Measurements from ENCODE around the gene CDH23. TPM values are rescaled to one million over a fixed set of nuclear protein-coding genes. Genes with fewer than 3 reads are reported as not detected.

CDH23 gene
- total RNA-seq, 1 experiment from 2014 or later: 0.07 TPM

DNA sequence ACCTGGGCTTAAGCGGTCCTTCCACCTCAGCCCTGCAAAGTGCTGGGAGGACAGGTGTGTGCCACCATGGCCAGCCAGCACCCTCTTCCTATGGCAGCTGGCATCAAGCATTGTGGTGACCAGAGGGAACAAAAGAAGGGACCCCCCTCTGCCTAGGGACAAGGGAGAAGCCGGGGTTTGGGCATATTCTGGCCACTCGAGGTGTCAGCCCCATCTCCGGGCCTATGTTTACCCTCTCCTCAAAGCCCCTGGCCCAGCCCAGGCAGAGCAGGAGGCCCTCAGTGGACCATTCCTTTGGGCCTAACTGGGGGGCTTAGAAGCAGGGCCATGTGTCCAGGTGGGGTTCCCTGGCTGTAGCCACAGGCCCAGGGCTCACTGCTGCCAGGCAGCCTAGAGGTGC is 352.7 kb downstream of the CDH23 start:
- Mint-ChIP-seq H3K4me1 (ENCODE audit: low read depth, unreplicated experiment) (peaks cover 21% of the 10 kb centered on the region), H3K9me3 (ENCODE audit: low read depth, unreplicated experiment) (no peaks in the 10 kb centered on the region), H3K27me3 (ENCODE audit: unreplicated experiment) (no peaks in the 10 kb centered on the region), H3K36me3 (ENCODE audit: insufficient read depth, unreplicated experiment) (peaks cover 30% of the 10 kb centered on the region), H3K27ac (ENCODE audit: unreplicated experiment) (no peak overlapping the region), H3K4me3 (ENCODE audit: low read depth, unreplicated experiment) (no peak overlapping the region)
- TF ChIP-seq, protein P1, sequence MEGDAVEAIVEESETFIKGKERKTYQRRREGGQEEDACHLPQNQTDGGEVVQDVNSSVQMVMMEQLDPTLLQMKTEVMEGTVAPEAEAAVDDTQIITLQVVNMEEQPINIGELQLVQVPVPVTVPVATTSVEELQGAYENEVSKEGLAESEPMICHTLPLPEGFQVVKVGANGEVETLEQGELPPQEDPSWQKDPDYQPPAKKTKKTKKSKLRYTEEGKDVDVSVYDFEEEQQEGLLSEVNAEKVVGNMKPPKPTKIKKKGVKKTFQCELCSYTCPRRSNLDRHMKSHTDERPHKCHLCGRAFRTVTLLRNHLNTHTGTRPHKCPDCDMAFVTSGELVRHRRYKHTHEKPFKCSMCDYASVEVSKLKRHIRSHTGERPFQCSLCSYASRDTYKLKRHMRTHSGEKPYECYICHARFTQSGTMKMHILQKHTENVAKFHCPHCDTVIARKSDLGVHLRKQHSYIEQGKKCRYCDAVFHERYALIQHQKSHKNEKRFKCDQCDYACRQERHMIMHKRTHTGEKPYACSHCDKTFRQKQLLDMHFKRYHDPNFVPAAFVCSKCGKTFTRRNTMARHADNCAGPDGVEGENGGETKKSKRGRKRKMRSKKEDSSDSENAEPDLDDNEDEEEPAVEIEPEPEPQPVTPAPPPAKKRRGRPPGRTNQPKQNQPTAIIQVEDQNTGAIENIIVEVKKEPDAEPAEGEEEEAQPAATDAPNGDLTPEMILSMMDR (IDR thresholded peaks at IDR 0.05; ENCODE audit: unreplicated experiment): no peak
- DNase-seq: no peak
- intact Hi-C loops (cut with micrococcal nuclease; ENCODE audit: unreplicated experiment): no loop called here
- BruUV-seq (replicated peaks): no TSS peak
- CTCF ChIA-PET: interaction anchor here (0.7 to 0.9 kb wide), 2 partner anchors 14 to 62 kb away, joined by 3 read pairs; no protein-coding TSS in a partner anchor

DNA sequence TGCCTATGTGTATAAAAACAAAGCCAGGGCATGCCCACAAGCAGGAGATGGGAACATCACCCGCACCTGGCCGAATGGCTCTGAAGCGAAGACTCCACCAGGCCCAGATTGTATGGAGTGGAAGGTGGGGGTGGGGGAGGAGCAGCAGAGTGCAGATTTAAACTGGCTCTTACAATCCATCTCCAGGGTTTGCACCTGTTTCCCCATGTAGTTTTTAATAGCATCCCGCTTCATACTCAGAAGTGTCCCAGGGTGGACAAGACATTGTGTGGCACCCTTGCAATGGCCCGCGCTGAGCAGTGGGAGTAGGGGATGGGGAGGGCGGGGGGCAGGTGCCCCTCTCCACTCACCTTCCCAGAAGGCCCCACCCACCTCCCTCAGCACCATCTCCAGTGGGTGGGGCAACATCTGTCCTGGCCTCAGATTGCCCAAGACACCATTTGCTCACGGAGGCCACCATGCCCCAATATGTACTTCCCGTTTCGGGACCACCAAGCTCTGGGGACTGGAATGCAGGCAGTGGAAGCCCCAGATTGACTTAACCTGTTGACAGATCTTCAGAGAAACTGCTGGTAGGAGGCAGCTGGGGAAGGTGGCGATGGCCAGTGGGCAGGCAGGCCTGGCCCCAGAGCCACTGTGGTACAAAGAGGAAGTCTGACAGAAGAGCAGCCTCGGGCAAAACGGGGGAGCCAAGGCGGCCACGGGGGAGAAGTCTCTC is 353.6 kb downstream of the CDH23 start:
- CTCF ChIA-PET: no interaction called here

DNA sequence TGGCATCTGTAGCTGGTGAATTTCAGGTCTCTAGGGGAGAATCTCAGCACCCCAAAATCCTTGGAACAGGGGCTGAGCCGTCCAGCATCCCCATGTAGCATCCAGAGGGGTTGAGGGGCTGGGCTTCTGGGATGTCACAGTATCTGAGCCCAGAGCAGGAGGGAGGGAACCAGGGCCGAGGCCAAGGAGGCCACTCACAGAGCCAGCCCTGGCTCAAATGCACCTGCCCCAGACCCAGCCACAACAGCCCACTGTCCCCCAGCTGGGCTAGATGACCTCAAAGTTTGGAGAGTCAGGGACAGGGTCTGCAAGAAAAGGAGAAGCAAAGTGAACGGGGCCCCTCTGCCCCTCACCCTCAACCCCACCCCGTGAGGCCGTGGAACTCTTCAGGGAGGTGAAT is 354.3 kb downstream of the CDH23 start:
- BruUV-seq (replicated peaks): no TSS peak
- no peak overlapping the region for H3K27ac Mint-ChIP-seq (ENCODE audit: unreplicated experiment)

More for the DNA sequence above, 353.6 kb downstream of the CDH23 start:
- intact Hi-C loops (cut with micrococcal nuclease; ENCODE audit: unreplicated experiment): no loop called here
- peaks cover 21% of the 10 kb centered on the region for H3K4me1 Mint-ChIP-seq (ENCODE audit: low read depth, unreplicated experiment)
- H3K27ac Mint-ChIP-seq (ENCODE audit: unreplicated experiment): no peak overlapping the region
- DNase-seq: no peak
- H3K36me3 Mint-ChIP-seq (ENCODE audit: insufficient read depth, unreplicated experiment): peaks cover 30% of the 10 kb centered on the region
- TF ChIP-seq, protein P1 (IDR thresholded peaks at IDR 0.05; ENCODE audit: unreplicated experiment): no peak
- H3K27me3 Mint-ChIP-seq (ENCODE audit: unreplicated experiment): no peaks in the 10 kb centered on the region
- H3K4me3 Mint-ChIP-seq (ENCODE audit: low read depth, unreplicated experiment): no peak overlapping the region
- no peaks in the 10 kb centered on the region for H3K9me3 Mint-ChIP-seq (ENCODE audit: low read depth, unreplicated experiment)
- BruUV-seq (replicated peaks): TSS peak; percentile 53

DNA sequence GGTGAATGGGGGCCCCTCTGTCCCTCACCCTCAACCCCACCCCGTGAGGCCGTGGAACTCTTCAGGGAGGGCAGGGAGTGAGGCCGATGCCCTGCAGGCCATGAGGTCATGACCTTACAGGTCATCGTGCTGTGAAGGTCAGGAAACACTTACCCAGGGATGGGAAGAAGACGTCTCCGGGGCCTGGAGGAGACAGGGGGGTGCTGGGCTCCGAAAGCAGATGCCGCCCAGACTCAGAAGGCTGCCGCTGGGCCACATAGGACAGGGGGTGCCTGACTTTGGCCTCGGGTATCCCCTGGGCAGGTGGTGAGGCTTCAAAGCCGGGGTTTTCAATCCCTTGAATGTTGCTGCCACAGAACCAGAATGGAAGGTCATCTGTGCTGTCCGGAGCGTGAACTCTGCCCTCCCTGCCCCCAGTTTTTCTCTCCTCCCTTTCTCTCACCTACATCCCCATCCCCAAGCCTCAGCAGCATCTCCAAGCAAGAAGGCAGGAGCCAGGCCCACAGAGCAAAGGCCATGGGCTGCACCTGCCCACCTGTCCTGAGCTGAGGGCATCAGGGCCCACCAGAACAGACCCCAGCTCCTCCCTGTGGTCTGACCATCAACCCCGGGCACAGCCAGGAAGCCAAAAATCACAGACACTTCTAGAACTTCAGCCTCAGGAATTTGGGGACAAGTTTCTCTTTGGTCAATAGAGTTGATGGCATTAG is 354.9 kb downstream of the CDH23 start:
- peaks cover 11% of the 10 kb centered on the region for H3K4me1 Mint-ChIP-seq (ENCODE audit: low read depth, unreplicated experiment)
- intact Hi-C loops (cut with micrococcal nuclease; ENCODE audit: unreplicated experiment): no loop called here
- H3K4me3 Mint-ChIP-seq (ENCODE audit: low read depth, unreplicated experiment): no peak overlapping the region
- H3K27ac Mint-ChIP-seq (ENCODE audit: unreplicated experiment): no peak overlapping the region
- no peak for DNase-seq
- TF ChIP-seq, protein P1 (IDR thresholded peaks at IDR 0.05; ENCODE audit: unreplicated experiment): no peak
- no peaks in the 10 kb centered on the region for H3K27me3 Mint-ChIP-seq (ENCODE audit: unreplicated experiment)
- no peaks in the 10 kb centered on the region for H3K9me3 Mint-ChIP-seq (ENCODE audit: low read depth, unreplicated experiment)
- CTCF ChIA-PET: interaction anchor here (1.1 to 1.5 kb wide), 2 partner anchors 8 to 15 kb away, joined by 3 to 7 read pairs; no protein-coding TSS in a partner anchor
- no TSS peak for BruUV-seq (replicated peaks)
- peaks cover 21% of the 10 kb centered on the region for H3K36me3 Mint-ChIP-seq (ENCODE audit: insufficient read depth, unreplicated experiment)

More for the DNA sequence above, 354.3 kb downstream of the CDH23 start:
- Mint-ChIP-seq H3K4me1 (ENCODE audit: low read depth, unreplicated experiment) (peaks cover 17% of the 10 kb centered on the region), H3K36me3 (ENCODE audit: insufficient read depth, unreplicated experiment) (peaks cover 26% of the 10 kb centered on the region), H3K27me3 (ENCODE audit: unreplicated experiment) (no peaks in the 10 kb centered on the region), H3K9me3 (ENCODE audit: low read depth, unreplicated experiment) (no peaks in the 10 kb centered on the region), H3K4me3 (ENCODE audit: low read depth, unreplicated experiment) (no peak overlapping the region)
- intact Hi-C loops (cut with micrococcal nuclease; ENCODE audit: unreplicated experiment): no loop called here
- DNase-seq: no peak
- TF ChIP-seq, protein P1 (IDR thresholded peaks at IDR 0.05; ENCODE audit: unreplicated experiment): no peak
- CTCF ChIA-PET: no interaction called here
